ENCODE data around the gene HNRNPL.

- TF ChIP-seq CTCF (IDR thresholded peaks at IDR 0.05 in 2 of 3, conservative IDR thresholded peaks at IDR 0.05 in 1 of 3; ENCODE audit: insufficient read depth in 2 of 3, low read depth in 1 of 3, low read length in 3 of 3) (no peak), USF2 (CRISPR knock-in tag; IDR thresholded peaks at IDR 0.05) (no peak), ZBTB7A (IDR thresholded peaks at IDR 0.05; ENCODE audit: borderline replicate concordance, control insufficient read depth, low read depth, low read length) (no peak), SREBF1 (IDR thresholded peaks at IDR 0.05; ENCODE audit: borderline replicate concordance, low read depth, low read length) (no peak), TCF7 (IDR thresholded peaks at IDR 0.05; ENCODE audit: borderline replicate concordance) (no peak), TAF1 (IDR thresholded peaks at IDR 0.05; ENCODE audit: control insufficient read depth, extremely low read depth, insufficient read depth, low read length, severe bottlenecking) (no peak), IRF2 (CRISPR knock-in tag; IDR thresholded peaks at IDR 0.05) (no peak), ZNF121 (CRISPR knock-in tag; conservative IDR thresholded peaks at IDR 0.05) (no peak), HNRNPH1 (optimal IDR thresholded peaks at IDR 0.05; ENCODE audit: low read depth, low read length) (no peak), PRDM10 (IDR thresholded peaks at IDR 0.05; ENCODE audit: partially characterized antibody) (no peak), GATAD2A (IDR thresholded peaks at IDR 0.05) (no peak), RREB1 (CRISPR knock-in tag; IDR thresholded peaks at IDR 0.05) (no peak), ZFP30 (CRISPR knock-in tag; IDR thresholded peaks at IDR 0.05; ENCODE audit: borderline replicate concordance) (no peak), PHF21A (IDR thresholded peaks at IDR 0.05; ENCODE audit: borderline replicate concordance, low read depth) (no peak)
Observed at GRCh38 chr19:38799104-38799503, 50.7 kb downstream of the HNRNPL start.
